Measurements from ENCODE around the gene TCF7.

The TCF7 gene

DNA sequence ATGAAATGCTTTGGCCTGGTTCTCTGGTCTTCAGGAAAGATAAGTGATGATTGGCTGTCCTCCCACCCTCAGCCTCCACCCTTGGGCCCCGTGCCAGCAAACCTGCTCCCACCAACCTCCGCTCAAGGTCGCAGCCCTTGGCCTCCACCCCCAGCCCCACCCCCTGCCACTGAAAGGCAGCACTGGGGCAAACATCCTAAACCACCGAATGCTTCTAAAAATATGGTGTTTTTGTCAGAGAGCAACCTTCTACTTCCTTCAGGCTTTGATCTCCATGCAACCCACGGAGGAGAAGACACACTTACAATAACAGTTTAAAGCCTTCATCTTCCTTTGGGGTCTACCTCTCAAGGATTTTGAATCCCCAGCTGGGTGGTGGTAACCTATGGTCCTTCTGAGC lies 24.0 kb upstream of the TCF7 start:
- DNase-seq (ENCODE audit: low spot score) = no peak

DNA sequence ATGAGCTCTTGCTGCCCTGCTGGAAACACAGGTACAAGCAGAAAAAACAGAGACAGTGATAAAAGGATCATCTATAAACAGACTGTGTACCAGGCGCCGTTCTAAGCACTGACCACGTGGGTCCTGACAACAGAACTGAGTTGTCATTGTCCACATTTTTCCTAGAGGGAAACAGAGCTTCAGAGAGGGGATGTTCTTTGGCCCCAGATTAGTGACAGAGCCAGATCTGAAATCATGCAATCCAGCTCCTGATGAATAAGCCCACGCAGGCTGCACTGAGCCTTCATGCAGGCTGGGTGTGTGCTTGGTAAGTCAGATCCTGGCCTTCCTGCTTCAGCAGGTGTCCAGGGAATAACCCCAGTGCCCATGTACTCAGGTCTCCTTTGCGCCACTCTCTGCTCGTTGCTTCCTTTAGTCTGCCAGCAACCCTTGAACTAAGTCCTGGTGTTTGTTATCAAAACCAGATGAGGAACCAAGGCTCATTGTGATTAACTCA lies 22.8 kb upstream of the TCF7 start:
- no peak for DNase-seq (ENCODE audit: low spot score)

DNA sequence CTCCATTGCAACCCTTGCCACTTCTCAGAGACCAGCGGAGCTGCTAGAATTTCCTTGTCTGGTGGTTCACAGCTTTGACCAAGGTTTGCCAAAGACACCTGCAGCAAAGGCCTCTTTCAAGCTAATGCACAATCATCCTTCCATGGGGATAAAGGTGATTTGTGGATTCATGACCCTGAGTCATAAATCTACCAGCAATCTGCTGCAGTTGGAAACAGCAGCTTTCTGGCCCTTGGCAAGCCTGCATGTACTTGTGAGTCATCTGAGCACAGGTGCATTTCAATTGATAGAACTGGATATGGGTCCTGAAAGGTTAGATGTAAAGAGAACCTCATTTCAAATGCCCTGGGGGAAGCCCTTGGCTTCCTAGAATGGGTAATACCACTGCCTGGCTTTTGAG lies 21.6 kb upstream of the TCF7 start:
- DNase-seq (ENCODE audit: low spot score) = no peak

DNA sequence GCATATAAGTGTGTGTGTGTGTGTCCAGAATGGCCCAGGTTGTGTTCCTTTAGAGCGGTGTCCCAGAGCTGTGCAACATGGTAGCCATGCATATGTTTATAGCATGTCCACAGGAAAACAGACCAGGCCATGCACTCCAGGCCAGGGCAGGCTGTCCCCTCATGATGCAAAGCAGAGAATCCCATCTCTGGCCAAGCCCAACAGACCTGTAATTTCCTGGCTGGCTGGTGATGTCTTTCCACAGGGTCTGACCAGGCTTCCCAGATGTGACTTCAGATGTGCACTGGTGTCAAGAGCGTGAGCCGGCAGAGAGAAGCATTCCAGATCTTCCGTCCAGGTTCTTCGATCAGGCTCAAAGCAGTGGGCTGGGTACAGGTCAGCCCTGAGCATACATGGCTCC lies 21.1 kb upstream of the TCF7 start:
- no peak for DNase-seq (ENCODE audit: low spot score)

DNA sequence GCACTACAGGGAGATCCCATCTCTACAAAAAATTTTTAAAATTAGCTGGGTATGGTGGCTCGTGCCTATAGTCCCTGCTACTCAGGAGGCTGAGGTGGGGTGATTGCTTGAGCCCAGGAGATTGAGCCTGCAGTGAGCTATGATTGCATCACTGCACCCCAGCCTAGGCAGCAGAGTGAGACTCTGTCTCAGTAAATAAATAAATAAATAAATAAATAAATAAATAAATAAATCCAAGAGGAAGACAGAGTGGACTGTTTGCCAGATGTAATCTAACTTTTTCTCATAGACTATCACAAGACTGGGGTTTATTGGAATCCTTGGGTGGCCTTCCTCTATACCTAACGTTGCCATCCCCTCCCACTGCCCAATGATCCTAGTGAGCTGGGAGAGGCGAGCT lies 19.2 kb upstream of the TCF7 start:
- DNase-seq (ENCODE audit: low spot score) = no peak

DNA sequence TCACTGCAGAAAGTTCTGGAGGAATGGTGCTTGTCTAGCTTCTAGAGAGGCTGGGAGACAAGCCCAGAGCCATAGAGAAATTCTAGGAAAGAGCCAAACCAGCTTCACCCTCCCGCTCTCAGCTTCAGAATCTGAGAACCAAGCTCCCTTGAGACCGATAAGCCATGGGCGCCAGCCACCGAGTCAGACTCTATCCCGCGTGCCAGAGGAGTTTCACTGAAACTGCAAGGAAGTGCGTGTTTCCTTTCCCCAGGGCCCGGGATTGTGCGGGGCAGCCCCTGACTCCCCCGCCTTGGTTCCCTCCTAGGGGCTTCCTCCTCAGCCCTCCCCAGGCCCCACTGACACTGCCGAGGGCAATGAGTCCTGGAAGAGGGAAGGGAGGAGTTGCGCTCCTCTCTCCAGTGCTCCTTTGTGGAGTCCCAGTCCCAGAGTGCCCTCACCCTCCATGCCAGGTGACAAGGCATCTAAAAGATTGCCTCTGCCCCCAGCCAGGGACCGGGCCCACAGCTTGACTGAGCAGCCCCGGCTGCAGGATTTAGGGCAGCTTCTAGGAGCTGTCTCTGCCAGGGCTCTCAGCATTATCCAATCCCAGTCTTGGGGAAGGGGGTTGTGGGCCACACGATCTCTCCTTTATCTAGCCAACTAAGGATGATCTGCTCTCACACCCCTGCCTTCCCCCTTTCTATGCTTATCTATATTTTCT lies 18.4 kb upstream of the TCF7 start:
- no peak for DNase-seq (ENCODE audit: low spot score)

DNA sequence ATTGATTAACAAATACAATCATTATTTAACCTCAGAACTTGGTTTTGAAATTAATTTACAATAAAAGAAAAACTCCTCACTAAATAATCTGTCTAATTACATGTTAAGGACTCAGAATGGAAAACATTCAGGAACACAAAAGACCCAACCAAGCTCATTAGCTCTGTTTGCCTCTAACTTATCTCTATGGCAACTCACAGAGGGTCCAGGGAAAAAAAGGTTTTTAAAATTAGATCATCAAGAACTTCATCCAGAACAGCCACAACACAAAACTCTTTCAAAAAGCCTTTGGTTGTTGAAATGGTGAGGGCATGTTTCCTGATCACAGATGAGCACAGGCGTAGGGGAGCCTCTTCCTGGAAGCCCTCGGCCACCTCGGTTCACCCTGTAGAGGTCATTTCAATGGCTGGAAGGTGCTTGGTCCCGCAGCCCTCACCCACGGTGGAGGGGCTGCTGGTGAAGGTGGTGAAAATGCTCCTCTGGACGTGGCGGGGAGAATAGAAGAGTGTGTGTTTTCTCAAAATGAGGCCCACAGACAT lies 17.2 kb upstream of the TCF7 start:
- DNase-seq (ENCODE audit: low spot score) = no peak

DNA sequence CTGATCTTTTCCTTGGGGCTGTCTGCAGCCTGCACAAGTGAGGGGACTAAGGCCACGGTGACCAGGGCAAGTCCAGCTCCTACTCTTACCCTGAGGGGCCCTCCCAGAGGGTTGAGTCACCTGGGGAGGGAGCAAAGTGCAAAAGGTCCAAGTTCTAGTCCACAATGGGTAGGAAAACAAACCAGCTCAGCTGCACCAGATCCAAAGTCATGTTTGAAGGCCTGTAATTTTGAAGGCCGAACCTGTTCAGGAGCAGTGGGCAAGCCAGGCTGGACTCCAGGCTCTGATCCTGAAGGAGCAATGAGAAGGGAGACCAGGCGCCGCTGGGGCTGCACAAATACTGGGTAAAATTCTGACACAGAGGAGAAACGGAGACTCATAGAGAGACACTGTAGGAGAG lies 15.8 kb upstream of the TCF7 start:
- no peak for DNase-seq (ENCODE audit: low spot score)

DNA sequence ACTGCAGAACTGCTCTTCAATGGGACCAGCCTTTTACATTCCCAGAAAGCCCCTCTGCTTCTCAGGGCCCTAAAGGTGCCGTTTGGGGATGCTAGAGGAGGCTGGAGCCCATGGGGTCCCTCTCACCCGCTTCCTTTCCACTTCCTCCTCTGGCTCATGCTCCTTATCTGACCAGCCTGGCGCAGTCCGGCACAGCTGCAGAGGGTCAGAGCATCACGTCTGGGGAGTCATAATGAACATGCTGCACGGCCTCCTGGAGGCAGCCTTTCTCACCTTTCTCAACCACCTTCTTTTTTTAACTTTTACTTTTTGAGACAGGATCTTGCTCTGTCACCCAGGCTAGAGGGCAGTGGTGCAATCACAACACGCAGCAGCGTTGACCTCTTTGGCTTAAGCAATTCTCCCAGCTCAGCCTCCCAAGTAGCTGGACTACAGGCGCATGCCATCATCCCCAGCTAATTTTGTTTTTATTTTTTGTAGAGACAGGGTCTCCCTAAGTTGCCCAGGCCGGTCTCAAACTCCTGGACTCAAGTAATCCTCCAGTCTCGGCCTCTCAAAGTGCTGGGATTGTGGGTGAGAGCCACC lies 15.1 kb upstream of the TCF7 start:
- no peak for DNase-seq (ENCODE audit: low spot score)

DNA sequence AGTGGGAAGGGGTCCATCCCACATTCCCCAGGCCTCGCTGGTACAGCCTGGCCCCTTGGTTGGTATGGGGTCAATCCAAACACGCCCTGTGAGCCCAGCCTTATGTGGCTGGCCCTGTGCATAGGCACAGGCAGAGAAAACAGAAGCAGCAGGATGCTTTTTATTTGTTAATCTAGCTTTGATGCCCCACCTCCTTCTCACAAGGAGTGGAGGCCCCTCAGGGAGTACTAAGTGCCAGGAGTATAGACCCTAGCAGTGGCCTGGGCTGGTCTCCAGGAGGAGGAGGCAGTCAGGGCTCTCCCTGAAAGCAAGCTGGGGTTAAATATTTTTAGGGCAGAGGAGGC lies 14.6 kb upstream of the TCF7 start:
- DNase-seq (ENCODE audit: low spot score) = no peak

DNA sequence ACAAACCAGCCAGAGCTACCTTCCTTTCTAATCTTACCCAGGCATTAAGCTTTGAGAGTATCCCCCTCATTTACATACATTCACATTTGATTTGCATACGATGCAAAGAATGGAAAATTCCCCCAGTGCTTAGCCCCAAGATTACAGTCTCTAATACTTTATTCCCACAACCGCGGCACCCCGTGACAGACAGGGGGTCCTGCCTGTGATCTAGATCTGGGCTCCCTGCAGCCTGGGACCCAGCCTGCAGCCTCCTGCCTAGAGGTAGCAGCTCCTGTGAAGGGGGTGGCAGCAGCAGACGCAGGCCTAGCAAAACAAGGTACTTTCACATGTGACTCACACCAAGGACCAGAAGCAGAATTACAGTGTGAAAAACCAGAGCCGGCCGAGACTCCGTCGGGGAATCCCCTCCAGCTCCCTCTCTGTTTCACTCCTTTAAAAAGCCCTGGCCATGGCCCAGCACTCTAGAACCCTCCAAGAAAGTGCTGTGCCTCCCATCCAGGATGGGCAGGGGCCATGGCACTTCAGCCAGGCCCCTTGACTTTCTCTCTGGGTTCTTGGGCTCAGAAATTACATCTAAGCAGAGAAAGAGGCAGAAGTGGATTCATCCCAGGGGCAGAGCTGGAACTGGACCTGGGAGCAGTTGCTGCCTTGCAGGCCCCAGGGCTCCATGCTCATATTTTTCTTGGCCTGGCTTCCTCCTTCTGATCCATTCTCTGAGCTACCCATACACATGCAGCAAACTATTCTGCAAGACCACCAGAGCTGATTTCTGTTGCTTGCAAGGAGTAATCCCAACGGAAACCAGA lies 14.0 kb upstream of the TCF7 start:
- no peak for DNase-seq (ENCODE audit: low spot score)

DNA sequence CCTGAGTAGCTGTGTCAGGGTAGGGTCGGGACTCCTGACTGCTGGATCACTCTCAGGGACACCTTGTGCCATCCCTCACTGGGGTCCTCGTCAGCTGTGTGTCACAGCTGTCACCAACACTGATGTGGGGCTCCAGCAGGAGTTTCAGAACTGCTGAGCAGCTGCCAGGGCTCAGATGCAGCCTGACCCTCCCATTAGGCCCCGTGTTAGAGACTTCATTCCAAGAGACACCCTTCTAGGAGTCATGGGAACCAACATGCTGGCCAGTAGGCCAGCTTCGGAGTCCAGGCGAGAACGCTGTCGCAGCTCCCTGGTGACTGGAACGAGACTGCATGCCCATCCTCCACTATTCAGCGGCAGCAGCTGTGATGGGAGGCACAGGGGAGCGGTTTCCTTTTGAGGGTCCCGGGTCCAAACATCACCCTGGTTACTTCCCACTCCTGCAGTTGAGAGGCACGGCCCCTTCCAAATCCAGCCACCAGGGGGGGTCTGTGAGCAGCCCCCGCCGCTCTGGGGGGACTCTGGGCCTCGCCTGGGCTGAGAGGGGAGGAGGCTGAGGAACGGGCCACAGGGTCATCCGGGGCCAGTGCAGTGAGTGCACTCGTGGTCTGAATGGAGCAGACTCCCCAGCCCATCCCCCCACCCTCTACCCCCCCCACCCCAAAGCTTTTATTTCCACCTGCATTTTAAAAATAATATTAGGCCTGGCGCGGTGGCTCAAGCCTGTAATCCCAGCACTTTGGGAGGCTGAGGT lies 12.6 kb upstream of the TCF7 start:
- peak; percentile 67 for DNase-seq (ENCODE audit: low spot score)

DNA sequence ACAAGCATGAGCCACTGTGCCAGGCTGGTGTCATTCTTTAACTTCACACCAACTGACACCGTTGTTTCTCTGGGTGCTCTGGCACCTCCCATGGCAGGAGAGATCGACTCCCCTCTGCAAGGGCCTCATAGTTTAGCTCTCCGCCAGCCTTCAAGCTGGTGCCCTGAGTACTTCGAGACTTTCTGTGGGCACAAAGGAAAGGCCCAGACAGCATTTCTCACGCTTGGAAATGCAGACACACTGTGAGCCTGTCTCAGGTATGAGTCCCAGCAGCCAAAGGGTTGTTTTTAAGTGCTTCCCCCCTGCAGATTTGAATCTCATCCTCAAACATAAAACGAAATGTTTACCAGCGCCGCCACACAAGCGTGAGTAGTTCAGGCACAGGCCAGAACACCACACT lies 11.1 kb upstream of the TCF7 start:
- DNase-seq (ENCODE audit: low spot score) = no peak

DNA sequence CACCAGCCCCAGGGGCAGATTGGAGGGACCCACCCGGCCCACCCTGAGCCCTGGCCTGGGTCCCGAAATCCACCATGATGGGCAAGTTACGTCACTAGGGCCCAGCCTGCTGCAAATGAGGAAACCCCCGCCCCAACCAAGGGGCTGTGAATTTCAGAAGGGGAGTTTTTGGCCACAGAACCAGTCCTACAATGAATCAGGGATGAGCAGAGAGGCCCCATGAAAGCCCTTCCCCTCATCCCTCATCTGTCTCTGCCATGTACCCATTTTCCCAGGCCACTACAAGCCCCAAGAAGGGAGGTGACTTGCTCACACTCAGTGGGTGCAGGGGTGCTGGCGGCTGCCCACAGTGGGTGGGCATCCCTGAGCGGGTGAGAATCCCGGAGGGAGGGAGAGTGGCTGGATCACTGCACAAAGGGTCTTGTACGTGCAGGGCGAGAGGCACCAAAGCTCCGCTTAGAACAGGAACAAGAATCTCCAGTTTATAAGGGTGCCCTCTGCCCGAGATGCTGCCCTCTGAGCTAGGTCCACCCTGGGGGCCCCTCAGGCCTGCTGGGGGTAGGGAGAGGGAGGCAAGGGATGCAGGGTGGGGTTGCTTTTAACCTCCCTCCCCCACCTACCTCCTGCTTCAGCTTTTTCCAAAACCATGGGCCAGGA lies 10.4 kb upstream of the TCF7 start:
- no peak for DNase-seq (ENCODE audit: low spot score)

DNA sequence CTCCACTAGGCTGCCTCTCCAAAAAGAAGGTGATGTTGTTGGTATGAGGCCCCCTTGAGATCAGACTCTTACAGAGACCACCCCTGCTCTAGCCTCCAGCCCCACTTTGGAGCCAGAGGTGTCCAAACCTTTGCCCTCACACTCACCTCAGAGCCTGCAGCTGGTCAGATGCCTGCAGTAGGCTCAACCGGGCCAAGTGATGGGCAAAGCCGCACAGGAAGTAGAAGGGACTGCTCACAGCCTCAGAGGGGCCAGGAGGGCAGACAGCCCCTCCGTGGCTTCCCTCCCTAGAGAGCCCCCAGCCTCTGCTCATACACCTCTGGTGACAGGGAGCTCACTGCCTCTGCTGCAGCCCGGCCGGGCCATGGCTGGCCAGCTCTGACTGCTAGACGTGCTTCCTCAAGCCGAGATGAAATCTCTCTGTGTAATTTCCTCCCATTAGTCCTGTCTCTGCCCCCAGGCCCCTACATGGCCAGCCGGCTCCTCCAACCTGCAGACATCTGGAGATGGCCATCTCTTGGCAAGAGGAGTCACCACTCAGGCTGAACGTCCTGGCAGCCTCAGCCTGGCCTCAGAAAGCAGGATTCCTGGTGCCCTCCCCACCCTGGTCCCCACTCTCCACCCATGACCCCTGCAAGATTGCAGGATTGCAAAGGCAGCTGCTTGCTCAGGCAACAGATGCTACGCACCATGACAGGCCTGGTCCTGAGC lies 7.3 kb upstream of the TCF7 start:
- no peak for DNase-seq (ENCODE audit: low spot score)

DNA sequence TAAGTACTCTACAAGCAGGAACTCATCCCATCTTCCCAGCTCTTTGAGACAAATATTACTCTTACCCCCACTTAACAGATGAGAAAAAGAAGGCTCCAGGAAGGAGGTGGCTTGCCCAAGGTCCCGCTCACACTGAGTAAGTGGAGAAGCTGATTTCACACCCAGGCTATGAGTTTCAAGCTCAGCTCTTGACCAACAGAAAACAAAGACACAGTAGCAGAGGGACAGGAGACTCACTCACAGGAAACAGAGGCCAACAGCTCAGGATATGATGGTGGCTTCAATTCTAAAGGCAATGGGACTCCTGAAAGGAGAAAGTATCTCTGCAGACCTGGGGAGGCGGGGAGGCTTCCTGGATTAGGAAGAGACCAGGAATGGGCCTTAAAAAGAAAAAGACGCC lies 6.7 kb upstream of the TCF7 start:
- DNase-seq (ENCODE audit: low spot score) = no peak

DNA sequence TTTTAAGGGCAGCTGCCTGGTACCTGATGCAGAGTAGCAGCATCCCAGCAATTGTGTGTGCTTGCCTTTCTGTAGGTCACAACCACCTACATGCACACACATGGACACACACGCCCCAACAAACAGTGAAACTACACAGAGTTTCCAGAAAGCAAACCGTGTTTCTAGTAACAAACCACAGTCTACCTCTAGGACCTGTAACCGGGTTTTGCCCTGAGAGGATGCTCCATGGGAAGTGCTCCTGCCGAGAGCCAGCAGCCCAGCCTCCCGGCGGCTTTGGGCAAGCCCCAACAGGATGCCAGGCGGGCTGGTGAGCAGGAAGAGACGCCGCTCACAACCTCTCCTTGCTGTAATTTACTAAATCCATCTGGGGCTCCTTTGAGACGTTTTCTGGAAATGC lies 4.1 kb upstream of the TCF7 start:
- DNase-seq (ENCODE audit: low spot score) = no peak

DNA sequence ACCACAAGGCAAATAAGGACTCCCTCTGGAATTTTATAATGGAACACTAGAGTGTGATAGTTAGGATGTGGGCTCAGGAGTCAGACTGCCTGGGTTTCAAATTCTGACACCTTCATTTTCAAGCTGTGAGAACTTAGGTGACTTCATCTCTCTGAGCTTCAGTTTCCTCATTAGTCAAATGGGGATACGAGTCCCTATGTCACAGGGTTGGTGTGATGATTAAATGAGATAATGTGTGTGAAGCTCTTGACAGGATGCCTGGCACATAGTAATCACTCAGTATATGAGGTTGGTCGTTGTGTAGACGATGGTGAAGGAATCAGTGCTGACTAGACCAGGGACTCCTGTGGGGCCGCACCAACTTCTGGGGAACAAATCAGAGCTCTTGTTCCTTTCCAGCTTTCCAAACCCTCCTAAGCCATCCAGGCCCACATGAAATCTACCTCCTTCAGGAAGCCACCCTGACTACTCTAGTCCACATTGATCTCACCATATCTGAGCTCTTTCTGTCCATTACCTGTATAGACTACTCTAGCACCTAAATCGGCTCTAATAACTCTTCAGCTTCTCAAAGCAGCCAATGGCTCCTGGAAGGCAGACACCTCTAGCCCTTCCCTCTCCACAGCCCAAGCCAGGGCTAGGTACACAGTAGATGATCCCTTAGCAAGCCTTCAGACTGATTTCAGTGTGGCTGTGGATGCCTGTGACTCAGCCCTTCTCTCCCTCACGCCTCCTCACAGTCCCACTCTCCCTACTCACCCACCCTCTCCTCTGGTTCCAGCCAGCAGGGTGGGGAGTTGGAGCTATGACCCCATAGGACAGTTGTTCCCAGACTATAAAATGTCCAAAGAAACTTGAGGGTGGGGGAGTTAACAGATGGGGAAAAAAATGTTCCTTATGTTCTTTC lies 2.5 kb upstream of the TCF7 start:
- DNase-seq (ENCODE audit: low spot score) = no peak

DNA sequence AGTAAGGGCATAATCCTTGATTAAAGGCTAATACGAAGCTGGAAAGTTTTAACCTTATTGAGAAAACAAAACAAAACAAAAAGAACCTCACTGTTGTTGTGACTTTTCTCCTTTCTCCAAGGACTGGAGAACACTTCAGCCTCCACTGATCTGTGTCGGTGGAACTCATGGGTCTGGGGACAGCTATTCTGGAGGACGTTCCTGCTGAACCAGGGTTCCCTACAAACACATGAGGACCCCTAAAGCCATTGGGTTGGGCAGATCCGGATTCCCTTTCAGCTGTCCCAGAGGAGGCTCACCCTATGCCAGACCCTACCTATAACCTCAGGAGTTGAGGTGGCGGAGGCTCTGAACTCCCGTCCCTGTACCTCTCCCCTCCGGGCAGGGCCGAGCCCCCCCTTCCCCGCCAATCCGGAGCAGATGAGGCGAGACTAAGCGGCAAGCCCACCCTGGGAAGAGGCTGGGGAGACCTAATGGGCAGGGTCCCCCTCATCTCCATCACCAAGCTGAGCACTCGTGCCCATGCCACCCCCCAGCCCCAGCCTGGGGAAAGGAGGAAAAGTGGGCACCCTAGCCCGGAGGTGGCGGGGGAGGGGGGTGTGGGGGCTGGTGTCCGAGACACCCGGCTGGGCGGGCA lies 1.6 kb upstream of the TCF7 start:
- DNase-seq (ENCODE audit: low spot score) = no peak
